ENCODE results near the gene WDR86.

DNA sequence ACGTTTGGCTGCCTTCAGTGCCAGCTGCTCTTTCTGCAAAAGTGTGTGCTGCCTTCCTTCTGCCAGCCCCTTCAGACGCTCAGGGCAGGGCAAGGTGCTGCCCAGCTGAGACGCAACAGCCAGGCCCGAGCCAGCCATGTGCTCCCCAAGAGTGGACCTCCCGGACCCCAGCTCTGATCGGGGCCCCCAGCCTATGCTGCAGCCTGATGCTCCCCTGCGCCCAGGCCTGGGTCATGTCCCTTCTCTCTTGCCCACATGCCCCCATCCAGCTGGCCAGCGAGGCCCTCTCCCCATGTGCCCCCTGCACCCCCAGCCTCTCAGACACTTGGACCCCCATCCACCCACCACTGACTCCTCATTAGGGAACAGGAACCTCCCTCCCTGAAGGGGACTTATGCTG lies 17.8 kb downstream of the WDR86 start:
- no peak for TF ChIP-seq POLR2A (IDR thresholded peaks at IDR 0.05; ENCODE audit: low read depth, low read length)
- TF ChIP-seq POLR2AphosphoS5 (IDR thresholded peaks at IDR 0.05; ENCODE audit: low read depth, low read length): no peak
